ENCODE measurements around the gene ATF5. TPM values are rescaled to one million over a fixed set of nuclear protein-coding genes. Genes with fewer than 3 reads are reported as not detected.

Gene ATF5
- total RNA-seq, 6 experiments from 2014 or later: 475 to 1,724 (median 619) TPM

DNA sequence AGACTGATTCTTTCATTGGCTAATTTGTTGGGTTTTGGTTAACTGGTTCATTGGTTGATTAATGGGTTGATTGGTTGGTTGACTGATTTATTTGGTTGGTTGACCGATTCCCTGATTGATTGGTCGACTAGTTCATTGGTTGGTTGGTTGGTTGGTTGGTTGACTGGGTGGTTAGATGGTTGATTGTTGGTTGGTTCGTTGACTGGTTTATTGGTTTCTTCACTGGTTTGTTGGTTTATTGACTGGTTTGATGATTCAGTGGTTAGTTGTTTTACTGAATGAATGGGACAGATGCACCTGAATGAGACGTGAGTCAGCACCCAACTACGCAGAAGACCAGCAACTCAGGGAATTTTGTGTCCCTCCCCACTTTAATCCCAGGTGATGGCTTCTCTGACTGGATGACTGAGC, 3.0 kb downstream of the ATF5 start:
- no peaks in the 10 kb centered on the region for H3K9me3 ChIP-seq
- 46% methylated on average over 5 of the region's 5 CpGs for WGBS (ENCODE audit: insufficient coverage, low coverage, low lambda C conversion rate, missing lambda C conversion rate)
- H3K4me1 ChIP-seq: peaks cover 0 to 26% (median 7%) of the 10 kb centered on the region in 4 donors
- DNase-seq: no peak
- intact Hi-C loops (cut with DNase I): no loop called here
- TF ChIP-seq, protein P1, sequence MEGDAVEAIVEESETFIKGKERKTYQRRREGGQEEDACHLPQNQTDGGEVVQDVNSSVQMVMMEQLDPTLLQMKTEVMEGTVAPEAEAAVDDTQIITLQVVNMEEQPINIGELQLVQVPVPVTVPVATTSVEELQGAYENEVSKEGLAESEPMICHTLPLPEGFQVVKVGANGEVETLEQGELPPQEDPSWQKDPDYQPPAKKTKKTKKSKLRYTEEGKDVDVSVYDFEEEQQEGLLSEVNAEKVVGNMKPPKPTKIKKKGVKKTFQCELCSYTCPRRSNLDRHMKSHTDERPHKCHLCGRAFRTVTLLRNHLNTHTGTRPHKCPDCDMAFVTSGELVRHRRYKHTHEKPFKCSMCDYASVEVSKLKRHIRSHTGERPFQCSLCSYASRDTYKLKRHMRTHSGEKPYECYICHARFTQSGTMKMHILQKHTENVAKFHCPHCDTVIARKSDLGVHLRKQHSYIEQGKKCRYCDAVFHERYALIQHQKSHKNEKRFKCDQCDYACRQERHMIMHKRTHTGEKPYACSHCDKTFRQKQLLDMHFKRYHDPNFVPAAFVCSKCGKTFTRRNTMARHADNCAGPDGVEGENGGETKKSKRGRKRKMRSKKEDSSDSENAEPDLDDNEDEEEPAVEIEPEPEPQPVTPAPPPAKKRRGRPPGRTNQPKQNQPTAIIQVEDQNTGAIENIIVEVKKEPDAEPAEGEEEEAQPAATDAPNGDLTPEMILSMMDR (IDR thresholded peaks at IDR 0.05): no peak
- H3K27ac ChIP-seq: no peak overlapping the region
- peaks cover 0 to 31% (median 20%) of the 10 kb centered on the region in 4 donors for H3K36me3 ChIP-seq
- peak overlapping the region; percentile 95 to 98 (median 98) for H3K4me3 ChIP-seq
- no peaks in the 10 kb centered on the region for H3K27me3 ChIP-seq
- no peak for ATAC-seq

GRCh38 chr19:49932731-49933131, 3.7 kb downstream of the ATF5 start:
- peaks cover 0 to 31% (median 20%) of the 10 kb centered on the region in 4 donors for H3K36me3 ChIP-seq
- intact Hi-C loops (cut with DNase I): no loop called here

GRCh38 chr19:49933643-49934042, 4.6 kb downstream of the ATF5 start:
- WGBS (ENCODE audit: insufficient coverage, low coverage, low lambda C conversion rate, missing lambda C conversion rate): 51% methylated on average over 7 of the region's 8 CpGs
- DNase-seq (no peak), ATAC-seq (peak in 1 of 4 donors; percentile 2)
- no peaks in the 10 kb centered on the region for H3K27me3 ChIP-seq
- peaks cover 0 to 24% (median 0%) of the 10 kb centered on the region in 4 donors for H3K4me1 ChIP-seq
- peaks cover 0 to 31% (median 20%) of the 10 kb centered on the region in 4 donors for H3K36me3 ChIP-seq
- TF ChIP-seq, protein P1 (IDR thresholded peaks at IDR 0.05): no peak
- TF ChIP-seq POLR2A (IDR thresholded peaks at IDR 0.05): peak; percentile 51
- H3K4me3 ChIP-seq: no peak overlapping the region
- intact Hi-C loops (cut with DNase I): no loop called here
- no peak overlapping the region for H3K27ac ChIP-seq
- H3K9me3 ChIP-seq: no peaks in the 10 kb centered on the region

More at GRCh38 chr19:49932731-49933131, 3.7 kb downstream of the ATF5 start:
- Histone ChIP-seq H3K9me3 (no peaks in the 10 kb centered on the region), H3K4me1 (peaks cover 0 to 24% (median 3%) of the 10 kb centered on the region in 4 donors), H3K27ac (no peak overlapping the region), H3K4me3 (no peak overlapping the region), H3K27me3 (no peaks in the 10 kb centered on the region)
- TF ChIP-seq, protein P1 (IDR thresholded peaks at IDR 0.05): no peak
- TF ChIP-seq POLR2A (IDR thresholded peaks at IDR 0.05): no peak
- ATAC-seq (no peak), DNase-seq (no peak)
- 37% methylated on average over 18 of the region's 25 CpGs for WGBS (ENCODE audit: insufficient coverage, low coverage, low lambda C conversion rate, missing lambda C conversion rate)

DNA sequence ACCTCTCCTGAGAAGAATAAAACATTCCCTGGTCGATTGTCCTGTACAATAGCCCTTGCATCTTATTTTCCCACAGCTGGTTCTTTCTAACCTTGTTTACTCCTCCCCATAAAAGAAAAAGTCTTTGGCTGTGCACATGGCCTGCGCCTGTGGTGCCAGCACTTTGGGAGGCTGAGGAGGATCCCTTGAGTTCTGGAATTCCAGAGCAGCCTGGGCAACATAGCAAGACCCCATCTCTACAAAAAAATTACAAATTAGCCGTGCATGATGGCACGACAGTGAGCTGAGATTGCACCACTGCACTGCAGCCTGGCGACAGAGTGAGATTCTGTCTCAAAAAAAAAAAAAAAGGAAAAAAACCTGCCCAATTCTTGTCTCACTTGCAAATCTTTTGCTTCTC, 7.5 kb downstream of the ATF5 start:
- Histone ChIP-seq H3K27ac (no peak overlapping the region), H3K27me3 (no peaks in the 10 kb centered on the region), H3K9me3 (no peaks in the 10 kb centered on the region), H3K36me3 (peaks cover 0 to 19% (median 9%) of the 10 kb centered on the region in 4 donors), H3K4me1 (peaks cover 0 to 11% (median 0%) of the 10 kb centered on the region in 4 donors), H3K4me3 (no peak overlapping the region)
- DNase-seq (no peak), ATAC-seq (no peak)
- TF ChIP-seq, protein P1 (IDR thresholded peaks at IDR 0.05): no peak
- TF ChIP-seq POLR2A (IDR thresholded peaks at IDR 0.05): no peak
- 34% methylated on average over 5 of the region's 5 CpGs for WGBS (ENCODE audit: insufficient coverage, low coverage, low lambda C conversion rate, missing lambda C conversion rate)
- intact Hi-C loops (cut with DNase I): no loop called here

All from right lobe of liver (tissue), 6 donors.